AG10803 (cell line): Measurements from ENCODE around the gene KCNE4.

Experiments
- DNase-seq: peaks from one replicate; pipeline ENCODE4 v3.0.0; 2010; ENCODE audit warnings: low read depth
- H3K4me3 ChIP-seq: 2 replicates; pipeline ENCODE4 v1.5.1; 2011; ENCODE audit warnings: mild to moderate bottlenecking, low read length, control low read depth
- CTCF ChIP-seq: conservative IDR thresholded peaks from 2 replicates; pipeline ENCODE4 v1.5.1; 2011; ENCODE audit warnings: mild to moderate bottlenecking, low read length, control low read depth, inconsistent platforms

Gene KCNE4

GRCh38 chr2:223044916-223045700 is 6.9 kb upstream of the KCNE4 start:
- no peak overlapping the region for H3K4me3 ChIP-seq
- DNase-seq: no peak
- TF ChIP-seq CTCF: no peak

GRCh38 chr2:223046470-223047040 is 5.4 kb upstream of the KCNE4 start:
- DNase-seq: peak; percentile 82
- no peak for TF ChIP-seq CTCF
- no peak overlapping the region for H3K4me3 ChIP-seq

- DNase-seq: peak; percentile 98
Measured at GRCh38 chr2:223047260-223047761, 4.7 kb upstream of the KCNE4 start.

GRCh38 chr2:223048519-223048918 is 3.5 kb upstream of the KCNE4 start:
- no peak for DNase-seq
- no peak for TF ChIP-seq CTCF
- H3K4me3 ChIP-seq: no peak overlapping the region

More at GRCh38 chr2:223047260-223047761, 4.7 kb upstream of the KCNE4 start:
- no peak for TF ChIP-seq CTCF
- H3K4me3 ChIP-seq: 0 out of 2 replicates have a peak overlapping the region, but pooled peaks have one; percentile 6

- TF ChIP-seq CTCF: no peak
Measured at GRCh38 chr2:223049356-223049755, 2.6 kb upstream of the KCNE4 start.

GRCh38 chr2:223050188-223050587 is 1.8 kb upstream of the KCNE4 start:
- H3K4me3 ChIP-seq: no peak overlapping the region
- TF ChIP-seq CTCF: no peak
- DNase-seq: no peak

More at GRCh38 chr2:223049356-223049755, 2.6 kb upstream of the KCNE4 start:
- no peak overlapping the region for H3K4me3 ChIP-seq
- DNase-seq: no peak
